Neural progenitor cell (in vitro differentiated cells): ENCODE measurements around the gene ADGRF1.

Experiments
- EZH2 ChIP-seq: fragments of 200-600 bp; sonication (generic); IDR thresholded peaks from 2 replicates; pipeline ENCODE4 v1.6.1; 2017; ENCODE audit warnings: antibody characterized with exemption, mild to moderate bottlenecking, moderate library complexity
- EZH2phosphoT487 ChIP-seq: fragments of 200-600 bp; sonication (generic); IDR thresholded peaks from 2 replicates; pipeline ENCODE4 v1.6.1; 2017; ENCODE audit warnings: antibody characterized with exemption

DNA sequence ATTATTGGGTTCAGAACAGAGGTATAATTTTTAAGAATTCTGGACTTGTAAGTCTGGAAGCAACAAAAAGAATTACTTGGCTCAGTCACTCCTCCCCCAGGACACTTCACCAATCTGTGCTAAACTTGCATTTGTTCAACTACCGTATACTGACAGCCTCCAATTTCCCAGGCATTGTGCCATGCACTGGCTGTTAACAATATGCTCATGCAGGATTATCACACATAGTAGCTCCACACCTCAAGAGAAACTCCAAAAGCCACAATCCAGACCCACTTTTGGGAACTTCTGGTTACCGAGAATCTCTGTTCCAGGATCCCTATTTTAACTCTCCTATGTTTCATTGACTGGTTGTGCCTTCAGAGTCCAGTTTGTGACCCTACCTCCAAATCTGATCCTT is 7.7 kb downstream of the ADGRF1 start:
- TF ChIP-seq EZH2 = no peak
- no peak for TF ChIP-seq EZH2phosphoT487
